H1 (cell line): Measurements from ENCODE around the gene UNC79. TPM values are rescaled to one million over a fixed set of nuclear protein-coding genes. Genes with fewer than 3 reads are reported as not detected.

Experiments used
- ASH2L ChIP-seq: fragments of 200-600, 300-600 bp; sonication (generic); IDR thresholded peaks from one replicate; pipeline ENCODE4 v1.7.1; 2017; ENCODE audit warnings: low read length
- GABPA ChIP-seq: IDR thresholded peaks from 2 replicates; pipeline ENCODE4 v1.6.1; 2011; ENCODE audit warnings: mild to moderate bottlenecking, low read length, moderate library complexity, borderline replicate concordance; ENCODE audit not compliant: insufficient read depth
- HDAC6 ChIP-seq: IDR thresholded peaks from one replicate; pipeline ENCODE4 v1.7.1; 2012; ENCODE audit warnings: low read depth, mild to moderate bottlenecking, inconsistent platforms, low read length, moderate library complexity
- NANOG ChIP-seq: IDR thresholded peaks from 2 replicates; pipeline ENCODE4 v1.6.1; 2011; ENCODE audit warnings: low read length, low read depth, mild to moderate bottlenecking, inconsistent platforms; ENCODE audit not compliant: insufficient read depth, poor library complexity, severe bottlenecking
- SIN3A ChIP-seq, 2 experiments: IDR thresholded peaks in 1 of 2; conservative IDR thresholded peaks in 1 of 2; 2 replicates each; pipeline ENCODE4 v1.6.1; 2011 to 2012; ENCODE audit warnings: low read length in 2 of 2, improper control_type of control experiment in 1 of 2, low read depth in 1 of 2, mild to moderate bottlenecking in 1 of 2
- SIX5 ChIP-seq: IDR thresholded peaks from 2 replicates; pipeline ENCODE4 v1.6.1; 2011; ENCODE audit warnings: mild to moderate bottlenecking, low read depth, low read length
- SP4 ChIP-seq: IDR thresholded peaks from 2 replicates; pipeline ENCODE4 v1.6.1; 2012; ENCODE audit warnings: low read length, inconsistent platforms
- polyA plus RNA-seq, 7 experiments: library from polyadenylated mRNA; depleted of rRNA in 3 of 7; stranded (reverse) in 5 of 7; unstranded in 2 of 7; fragments of >200 nt in 5 of 7; fragments of 200-250 nt in 2 of 7; gene quantifications; 1 replicate in 5 of 7; 2 replicates in 1 of 7; 4 replicates in 1 of 7; pipeline versions ENCODE4 v1.2.1 to v1.2.3, GENCODE V29; 2011 to 2013; ENCODE audit warnings: missing spikeins in 2 of 7, mixed read lengths in 2 of 7
- total RNA-seq: library from RNA; stranded (reverse); fragmentation: NEBNext Ultra II Directional; extraction: Animal tissue kit (Norgen Biotek cat#: 25700); gene quantifications from 2 replicates; pipeline ENCODE4 v1.2.1, GENCODE V29; 2021
- TF ChIP-seq, protein P1 (sequence below): fragments of 300-600 bp; sonication (generic); IDR thresholded peaks from 2 replicates; pipeline ENCODE4 v1.7.1; 2012; ENCODE audit warnings: low read length, moderate library complexity, mild to moderate bottlenecking, inconsistent platforms; ENCODE audit not compliant: insufficient replicate concordance
- TF ChIP-seq, protein P2 (sequence below), 3 experiments: IDR thresholded peaks; 1 replicate in 2 of 3; 2 replicates in 1 of 3; pipeline versions ENCODE4 v1.5.1 to v1.6.1; 2011; ENCODE audit warnings: low read length in 3 of 3, mild to moderate bottlenecking in 3 of 3, inconsistent platforms in 2 of 3, low read depth in 1 of 3, moderate library complexity in 1 of 3; ENCODE audit not compliant: insufficient read depth in 1 of 3; ENCODE audit errors: control extremely low read depth in 1 of 3

Gene UNC79
- total and polyA plus RNA-seq, 2 of the 8 experiments (the other 6 are each of a cell fraction or from before 2014, with no cell fraction given), result 1.8 to 2.3 TPM

GRCh38 chr14:93683226-93683625, 252.5 kb downstream of the UNC79 start (continued):
- TF ChIP-seq, protein P1, sequence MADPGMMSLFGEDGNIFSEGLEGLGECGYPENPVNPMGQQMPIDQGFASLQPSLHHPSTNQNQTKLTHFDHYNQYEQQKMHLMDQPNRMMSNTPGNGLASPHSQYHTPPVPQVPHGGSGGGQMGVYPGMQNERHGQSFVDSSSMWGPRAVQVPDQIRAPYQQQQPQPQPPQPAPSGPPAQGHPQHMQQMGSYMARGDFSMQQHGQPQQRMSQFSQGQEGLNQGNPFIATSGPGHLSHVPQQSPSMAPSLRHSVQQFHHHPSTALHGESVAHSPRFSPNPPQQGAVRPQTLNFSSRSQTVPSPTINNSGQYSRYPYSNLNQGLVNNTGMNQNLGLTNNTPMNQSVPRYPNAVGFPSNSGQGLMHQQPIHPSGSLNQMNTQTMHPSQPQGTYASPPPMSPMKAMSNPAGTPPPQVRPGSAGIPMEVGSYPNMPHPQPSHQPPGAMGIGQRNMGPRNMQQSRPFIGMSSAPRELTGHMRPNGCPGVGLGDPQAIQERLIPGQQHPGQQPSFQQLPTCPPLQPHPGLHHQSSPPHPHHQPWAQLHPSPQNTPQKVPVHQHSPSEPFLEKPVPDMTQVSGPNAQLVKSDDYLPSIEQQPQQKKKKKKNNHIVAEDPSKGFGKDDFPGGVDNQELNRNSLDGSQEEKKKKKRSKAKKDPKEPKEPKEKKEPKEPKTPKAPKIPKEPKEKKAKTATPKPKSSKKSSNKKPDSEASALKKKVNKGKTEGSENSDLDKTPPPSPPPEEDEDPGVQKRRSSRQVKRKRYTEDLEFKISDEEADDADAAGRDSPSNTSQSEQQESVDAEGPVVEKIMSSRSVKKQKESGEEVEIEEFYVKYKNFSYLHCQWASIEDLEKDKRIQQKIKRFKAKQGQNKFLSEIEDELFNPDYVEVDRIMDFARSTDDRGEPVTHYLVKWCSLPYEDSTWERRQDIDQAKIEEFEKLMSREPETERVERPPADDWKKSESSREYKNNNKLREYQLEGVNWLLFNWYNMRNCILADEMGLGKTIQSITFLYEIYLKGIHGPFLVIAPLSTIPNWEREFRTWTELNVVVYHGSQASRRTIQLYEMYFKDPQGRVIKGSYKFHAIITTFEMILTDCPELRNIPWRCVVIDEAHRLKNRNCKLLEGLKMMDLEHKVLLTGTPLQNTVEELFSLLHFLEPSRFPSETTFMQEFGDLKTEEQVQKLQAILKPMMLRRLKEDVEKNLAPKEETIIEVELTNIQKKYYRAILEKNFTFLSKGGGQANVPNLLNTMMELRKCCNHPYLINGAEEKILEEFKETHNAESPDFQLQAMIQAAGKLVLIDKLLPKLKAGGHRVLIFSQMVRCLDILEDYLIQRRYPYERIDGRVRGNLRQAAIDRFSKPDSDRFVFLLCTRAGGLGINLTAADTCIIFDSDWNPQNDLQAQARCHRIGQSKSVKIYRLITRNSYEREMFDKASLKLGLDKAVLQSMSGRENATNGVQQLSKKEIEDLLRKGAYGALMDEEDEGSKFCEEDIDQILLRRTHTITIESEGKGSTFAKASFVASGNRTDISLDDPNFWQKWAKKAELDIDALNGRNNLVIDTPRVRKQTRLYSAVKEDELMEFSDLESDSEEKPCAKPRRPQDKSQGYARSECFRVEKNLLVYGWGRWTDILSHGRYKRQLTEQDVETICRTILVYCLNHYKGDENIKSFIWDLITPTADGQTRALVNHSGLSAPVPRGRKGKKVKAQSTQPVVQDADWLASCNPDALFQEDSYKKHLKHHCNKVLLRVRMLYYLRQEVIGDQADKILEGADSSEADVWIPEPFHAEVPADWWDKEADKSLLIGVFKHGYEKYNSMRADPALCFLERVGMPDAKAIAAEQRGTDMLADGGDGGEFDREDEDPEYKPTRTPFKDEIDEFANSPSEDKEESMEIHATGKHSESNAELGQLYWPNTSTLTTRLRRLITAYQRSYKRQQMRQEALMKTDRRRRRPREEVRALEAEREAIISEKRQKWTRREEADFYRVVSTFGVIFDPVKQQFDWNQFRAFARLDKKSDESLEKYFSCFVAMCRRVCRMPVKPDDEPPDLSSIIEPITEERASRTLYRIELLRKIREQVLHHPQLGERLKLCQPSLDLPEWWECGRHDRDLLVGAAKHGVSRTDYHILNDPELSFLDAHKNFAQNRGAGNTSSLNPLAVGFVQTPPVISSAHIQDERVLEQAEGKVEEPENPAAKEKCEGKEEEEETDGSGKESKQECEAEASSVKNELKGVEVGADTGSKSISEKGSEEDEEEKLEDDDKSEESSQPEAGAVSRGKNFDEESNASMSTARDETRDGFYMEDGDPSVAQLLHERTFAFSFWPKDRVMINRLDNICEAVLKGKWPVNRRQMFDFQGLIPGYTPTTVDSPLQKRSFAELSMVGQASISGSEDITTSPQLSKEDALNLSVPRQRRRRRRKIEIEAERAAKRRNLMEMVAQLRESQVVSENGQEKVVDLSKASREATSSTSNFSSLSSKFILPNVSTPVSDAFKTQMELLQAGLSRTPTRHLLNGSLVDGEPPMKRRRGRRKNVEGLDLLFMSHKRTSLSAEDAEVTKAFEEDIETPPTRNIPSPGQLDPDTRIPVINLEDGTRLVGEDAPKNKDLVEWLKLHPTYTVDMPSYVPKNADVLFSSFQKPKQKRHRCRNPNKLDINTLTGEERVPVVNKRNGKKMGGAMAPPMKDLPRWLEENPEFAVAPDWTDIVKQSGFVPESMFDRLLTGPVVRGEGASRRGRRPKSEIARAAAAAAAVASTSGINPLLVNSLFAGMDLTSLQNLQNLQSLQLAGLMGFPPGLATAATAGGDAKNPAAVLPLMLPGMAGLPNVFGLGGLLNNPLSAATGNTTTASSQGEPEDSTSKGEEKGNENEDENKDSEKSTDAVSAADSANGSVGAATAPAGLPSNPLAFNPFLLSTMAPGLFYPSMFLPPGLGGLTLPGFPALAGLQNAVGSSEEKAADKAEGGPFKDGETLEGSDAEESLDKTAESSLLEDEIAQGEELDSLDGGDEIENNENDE, result no peak
- TF ChIP-seq ASH2L (no peak), NANOG (no peak), HDAC6 (no peak), GABPA (no peak), SIN3A (conservative IDR thresholded peaks at IDR 0.05 in 1 of 2, IDR thresholded peaks at IDR 0.05 in 1 of 2; ENCODE audit: low read depth in 1 of 2, low read length in 2 of 2) (no peak), SIX5 (peak; percentile 36), SP4 (no peak)
- TF ChIP-seq, protein P2, sequence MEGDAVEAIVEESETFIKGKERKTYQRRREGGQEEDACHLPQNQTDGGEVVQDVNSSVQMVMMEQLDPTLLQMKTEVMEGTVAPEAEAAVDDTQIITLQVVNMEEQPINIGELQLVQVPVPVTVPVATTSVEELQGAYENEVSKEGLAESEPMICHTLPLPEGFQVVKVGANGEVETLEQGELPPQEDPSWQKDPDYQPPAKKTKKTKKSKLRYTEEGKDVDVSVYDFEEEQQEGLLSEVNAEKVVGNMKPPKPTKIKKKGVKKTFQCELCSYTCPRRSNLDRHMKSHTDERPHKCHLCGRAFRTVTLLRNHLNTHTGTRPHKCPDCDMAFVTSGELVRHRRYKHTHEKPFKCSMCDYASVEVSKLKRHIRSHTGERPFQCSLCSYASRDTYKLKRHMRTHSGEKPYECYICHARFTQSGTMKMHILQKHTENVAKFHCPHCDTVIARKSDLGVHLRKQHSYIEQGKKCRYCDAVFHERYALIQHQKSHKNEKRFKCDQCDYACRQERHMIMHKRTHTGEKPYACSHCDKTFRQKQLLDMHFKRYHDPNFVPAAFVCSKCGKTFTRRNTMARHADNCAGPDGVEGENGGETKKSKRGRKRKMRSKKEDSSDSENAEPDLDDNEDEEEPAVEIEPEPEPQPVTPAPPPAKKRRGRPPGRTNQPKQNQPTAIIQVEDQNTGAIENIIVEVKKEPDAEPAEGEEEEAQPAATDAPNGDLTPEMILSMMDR (IDR thresholded peaks at IDR 0.05; ENCODE audit: control extremely low read depth in 1 of 3, insufficient read depth in 1 of 3, low read depth in 1 of 3, low read length in 3 of 3), result no peak
